D721Med (cell line): Measurements from ENCODE around the gene MYO1F.

ENCODE experiments used
- DNase-seq: peaks from one replicate; pipeline ENCODE4 v3.0.0; 2011; ENCODE audit warnings: low spot score; ENCODE audit not compliant: insufficient read length
- FAIRE-seq: peaks from 2 replicates; lab custom pipeline; 2011; peaks lifted over from hg19 to GRCh38; lab: Jason Lieb, UNC
- CTCF ChIP-seq: IDR thresholded peaks from 2 replicates; pipeline ENCODE4 v1.5.1; 2012; ENCODE audit warnings: mild to moderate bottlenecking, control low read depth; ENCODE audit not compliant: insufficient read depth; ENCODE audit errors: missing control alignments

Gene MYO1F

DNA sequence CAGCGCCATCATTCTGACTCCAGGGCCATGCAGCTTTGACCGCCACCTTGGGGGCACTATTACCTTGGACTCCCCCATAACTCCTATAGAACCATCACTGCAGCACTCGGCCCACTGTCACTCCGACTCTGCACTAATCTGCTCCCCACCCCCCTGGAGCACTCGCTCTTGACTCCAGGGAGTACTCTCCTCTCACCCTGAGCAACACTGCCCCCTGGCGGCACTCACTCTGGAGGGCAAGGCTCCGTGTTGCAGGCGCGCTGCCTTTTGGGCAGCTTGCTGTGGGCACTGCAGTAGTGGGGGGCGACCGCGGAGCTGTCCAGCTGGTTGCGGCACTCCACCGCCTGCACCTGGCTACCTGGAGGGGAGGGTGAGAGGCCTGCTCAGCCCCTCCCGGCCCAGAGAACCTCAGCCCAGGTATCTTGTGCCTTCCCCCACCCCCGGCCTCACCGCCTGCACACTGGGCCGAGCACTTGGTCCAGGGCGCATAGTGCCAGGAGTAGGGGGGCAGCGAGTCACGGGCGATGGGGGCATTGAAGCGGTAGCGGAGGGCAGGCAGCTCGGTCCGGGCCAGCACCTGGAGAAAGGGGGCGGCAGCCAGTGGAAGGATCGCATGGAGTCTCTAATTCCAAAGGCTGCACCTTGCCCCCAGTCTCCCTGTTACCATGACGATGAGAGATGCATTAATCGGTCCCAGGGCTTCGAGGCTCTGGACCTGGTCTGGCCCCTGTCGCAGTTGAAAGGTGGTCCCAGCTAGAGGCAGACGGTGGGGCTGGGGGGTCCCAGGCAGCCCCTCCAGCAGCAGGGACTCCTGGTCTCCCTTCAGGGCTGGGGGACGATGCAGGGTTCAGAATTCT lies 8.9 kb upstream of the MYO1F start:
- peak; percentile 66 for DNase-seq
- peak; percentile 55 for TF ChIP-seq CTCF
- no peak for FAIRE-seq

DNA sequence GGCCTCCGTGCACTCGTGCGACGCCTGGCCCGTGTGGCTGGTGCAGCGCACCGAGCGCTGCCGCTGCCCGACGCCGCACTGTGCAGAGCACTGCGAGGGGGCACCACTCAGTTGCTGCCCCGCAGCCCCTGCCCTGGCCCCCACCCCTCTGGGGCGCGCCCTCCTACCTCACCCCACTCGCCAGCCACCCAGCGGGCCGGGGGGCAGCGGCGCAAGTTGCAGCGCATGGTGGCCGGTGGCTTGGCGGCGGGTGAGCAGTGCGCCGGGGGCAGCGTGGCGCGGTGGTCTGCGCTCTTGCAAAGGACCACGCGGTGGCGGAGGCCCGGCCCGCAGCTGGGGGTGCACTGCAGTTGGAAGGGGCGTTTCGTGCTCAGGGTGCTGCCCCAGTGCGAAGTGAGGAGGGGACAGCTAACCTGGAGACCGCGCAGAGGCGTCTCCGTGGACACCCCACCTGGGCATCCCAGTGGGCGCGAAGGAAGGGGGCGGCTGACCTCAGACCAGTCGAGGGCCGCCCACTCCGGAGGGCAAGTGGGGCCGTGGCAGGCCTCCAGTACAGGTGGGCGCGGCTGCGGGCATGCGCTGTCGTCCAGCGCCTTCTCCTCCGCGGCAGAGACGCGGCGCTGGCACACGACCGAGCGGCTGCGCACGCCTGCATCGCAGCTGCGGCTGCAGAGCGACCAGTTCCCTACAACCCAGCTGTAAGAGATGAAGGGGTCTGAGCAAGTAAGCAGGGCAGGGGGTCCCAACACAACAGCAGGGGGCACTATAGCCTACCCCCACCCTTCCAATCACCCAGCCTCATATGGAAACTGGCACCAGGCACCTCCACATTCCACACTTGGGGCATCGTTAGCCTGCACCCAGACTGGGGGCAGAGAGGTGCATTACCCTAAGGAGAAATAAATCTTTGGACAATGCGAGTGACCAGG lies 8.0 kb upstream of the MYO1F start:
- peak; percentile 3 for TF ChIP-seq CTCF
- FAIRE-seq = no peak
- DNase-seq = no peak

DNA sequence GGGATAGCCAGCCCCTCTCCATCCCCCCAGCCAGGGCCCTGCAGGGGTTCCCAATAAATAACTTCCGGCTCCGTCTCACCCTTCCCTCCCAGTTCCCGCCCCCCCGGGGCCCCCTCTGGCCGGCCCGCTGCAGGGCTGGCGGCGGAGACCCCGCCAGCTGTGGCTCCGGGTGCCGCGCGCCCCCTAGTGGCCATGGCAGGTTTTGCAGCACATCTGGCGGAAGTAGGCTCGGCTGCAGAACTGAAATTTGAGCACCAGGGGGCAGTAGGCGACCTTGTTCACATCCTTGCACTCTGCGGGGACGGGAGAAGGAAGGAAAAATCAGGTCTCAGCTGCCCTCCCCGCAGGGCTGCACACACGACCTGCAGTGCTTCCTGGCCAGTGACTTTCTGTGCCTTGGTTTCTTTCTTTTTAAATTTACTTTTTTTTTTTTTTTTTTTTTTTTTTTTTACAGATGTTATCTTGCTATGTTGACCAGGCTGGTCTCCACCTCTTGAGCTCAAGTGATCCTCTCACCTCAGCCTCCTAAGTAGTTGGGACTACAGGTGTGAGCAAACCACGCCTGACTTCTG lies 3.6 kb upstream of the MYO1F start:
- FAIRE-seq (no peak), DNase-seq (no peak)
- peak; percentile 98 for TF ChIP-seq CTCF

DNA sequence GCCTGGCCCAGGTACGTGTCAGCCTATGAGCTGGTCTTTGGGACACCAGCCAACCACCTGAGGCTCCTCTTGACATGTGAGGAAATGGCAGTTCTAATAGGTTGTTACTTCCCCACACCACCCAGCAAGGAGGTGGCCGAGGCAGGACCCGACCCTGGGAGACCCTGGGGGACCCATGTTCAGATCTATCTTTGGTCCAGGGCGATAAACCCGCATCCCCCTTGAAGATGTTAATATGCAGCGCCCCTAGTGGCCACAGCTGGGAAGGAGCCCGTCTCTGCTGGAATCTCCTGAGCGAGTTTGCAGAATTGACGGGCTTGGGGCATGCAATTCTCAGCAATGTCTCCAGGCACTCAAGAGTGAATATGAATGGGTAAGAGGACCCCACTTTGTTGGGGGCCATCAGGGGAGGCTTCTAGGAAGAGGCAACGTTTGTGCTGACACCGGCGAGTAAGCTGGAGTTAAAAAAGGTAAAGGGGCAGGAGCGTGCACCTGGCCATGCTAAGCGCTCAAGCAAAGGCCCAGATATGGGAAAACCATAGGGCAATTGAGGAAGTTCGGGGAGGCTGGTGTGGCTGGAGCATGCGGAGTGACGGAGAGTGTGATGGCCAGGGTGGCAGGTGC lies 1.5 kb upstream of the MYO1F start:
- no peak for FAIRE-seq
- peak; percentile 84 for TF ChIP-seq CTCF
- peak; percentile 51 for DNase-seq

GRCh38 chr19:8577741-8578140 lies 499 bp upstream of the MYO1F start:
- no peak for TF ChIP-seq CTCF
- DNase-seq (no peak), FAIRE-seq (no peak)

- TF ChIP-seq CTCF = no peak
- no peak for DNase-seq
- no peak for FAIRE-seq
These were observed 809 bp downstream of the MYO1F start for GRCh38 chr19:8576273-8576993.
